HEK293T (cell line): ENCODE results near the gene KL.

Experiments
- CTCF ChIA-PET: fragments of 350-600 bp; formaldehyde crosslinking; extraction: SDS; loops from one replicate; lab custom pipeline; 2021; ENCODE audit warnings: antibody characterized with exemption, inconsistent platforms; lab: Yijun Ruan, JAX
- POLR2A ChIA-PET: fragments of 350-600 bp; formaldehyde crosslinking; extraction: SDS; loops from one replicate; lab custom pipeline; 2020; ENCODE audit warnings: antibody characterized with exemption, inconsistent platforms; lab: Yijun Ruan, JAX
- DNase-seq: peaks from one replicate; pipeline ENCODE4 v3.0.0; 2012; ENCODE audit warnings: mixed read lengths; ENCODE audit errors: extremely low spot score
- ARNT ChIP-seq: fragments of 450-650 bp; IDR thresholded peaks from 2 replicates; pipeline ENCODE4 v1.6.1; 2017; ENCODE audit warnings: mild to moderate bottlenecking
- BHLHE40 ChIP-seq: fragments of 450-650 bp; IDR thresholded peaks from 2 replicates; pipeline ENCODE4 v1.6.1; 2016; ENCODE audit warnings: mild to moderate bottlenecking, moderate library complexity, borderline replicate concordance
- CTBP1 ChIP-seq: fragments of 450-650 bp; IDR thresholded peaks from 2 replicates; pipeline ENCODE4 v1.6.1; 2016; ENCODE audit warnings: borderline replicate concordance
- ELF4 ChIP-seq: fragments of 450-650 bp; IDR thresholded peaks from 2 replicates; pipeline ENCODE4 v1.6.1; 2017; ENCODE audit warnings: antibody characterized with exemption
- FOXA1 ChIP-seq: fragments of 450-650 bp; IDR thresholded peaks from 2 replicates; pipeline ENCODE4 v1.6.1; 2016; ENCODE audit warnings: mild to moderate bottlenecking
- FOXK2 ChIP-seq: fragments of 450-650 bp; IDR thresholded peaks from 2 replicates; pipeline ENCODE4 v1.6.1; 2016; ENCODE audit warnings: mild to moderate bottlenecking
- FOXM1 ChIP-seq: fragments of 450-650 bp; IDR thresholded peaks from 2 replicates; pipeline ENCODE4 v1.6.1; 2017; ENCODE audit warnings: mild to moderate bottlenecking, borderline replicate concordance
- HDGF ChIP-seq: fragments of 450-650 bp; IDR thresholded peaks from 2 replicates; pipeline ENCODE4 v1.6.1; 2017; ENCODE audit warnings: antibody characterized with exemption, borderline replicate concordance
- L3MBTL2 ChIP-seq: fragments of 450-650 bp; conservative IDR thresholded peaks from 2 replicates; pipeline ENCODE4 v1.6.1; 2016; ENCODE audit warnings: mild to moderate bottlenecking
- LEF1 ChIP-seq: fragments of 450-650 bp; IDR thresholded peaks from 2 replicates; pipeline ENCODE4 v1.6.1; 2017; ENCODE audit warnings: mild to moderate bottlenecking, borderline replicate concordance
- NFRKB ChIP-seq: fragments of 450-650 bp; IDR thresholded peaks from 2 replicates; pipeline ENCODE4 v1.6.1; 2016; ENCODE audit warnings: mild to moderate bottlenecking, moderate library complexity
- PKNOX1 ChIP-seq: fragments of 450-650 bp; IDR thresholded peaks from 2 replicates; pipeline ENCODE4 v1.6.1; 2016
- SP1 ChIP-seq: fragments of 450-650 bp; IDR thresholded peaks from 2 replicates; pipeline ENCODE4 v1.6.1; 2017
- SUZ12 ChIP-seq: fragments of 450-650 bp; IDR thresholded peaks from 2 replicates; pipeline ENCODE4 v1.6.1; 2016; ENCODE audit warnings: mild to moderate bottlenecking
- TARDBP ChIP-seq: fragments of 450-650 bp; IDR thresholded peaks from 2 replicates; pipeline ENCODE4 v1.6.1; 2016
- ZNF384 ChIP-seq: fragments of 450-650 bp; IDR thresholded peaks from 2 replicates; pipeline ENCODE4 v1.6.1; 2016

KL gene

GRCh38 chr13:33060815-33061214 is 44.6 kb downstream of the KL start:
- ChIA-PET CTCF (no interaction called here), POLR2A (no interaction called here)
- TF ChIP-seq ELF4 (no peak), L3MBTL2 (no peak), FOXM1 (no peak)
- no peak for DNase-seq

GRCh38 chr13:33066329-33066728 is 50.1 kb downstream of the KL start:
- ChIA-PET CTCF (no interaction called here), POLR2A (no interaction called here)
- TF ChIP-seq BHLHE40 (no peak), ARNT (no peak), ZNF384 (no peak), FOXK2 (no peak), FOXM1 (no peak), HDGF (no peak), PKNOX1 (no peak), NFRKB (no peak), TARDBP (no peak), SP1 (no peak), L3MBTL2 (no peak), ELF4 (no peak), CTBP1 (no peak), SUZ12 (no peak), FOXA1 (no peak), LEF1 (no peak)
- DNase-seq: no peak

- TF ChIP-seq ELF4: no peak
- no peak for TF ChIP-seq ARNT
- no peak for TF ChIP-seq SUZ12
- no peak for TF ChIP-seq FOXK2
- TF ChIP-seq FOXA1: no peak
- no peak for TF ChIP-seq HDGF
- TF ChIP-seq FOXM1: no peak
- no peak for TF ChIP-seq SP1
- TF ChIP-seq BHLHE40: no peak
- TF ChIP-seq LEF1: no peak
- TF ChIP-seq PKNOX1: no peak
- TF ChIP-seq NFRKB: no peak
- no peak for TF ChIP-seq CTBP1
- TF ChIP-seq L3MBTL2: no peak
- TF ChIP-seq ZNF384: no peak
- TF ChIP-seq TARDBP: no peak
- CTCF ChIA-PET: interaction anchor here (0.6 to 0.7 kb wide), 2 partner anchors 136 to 1798 kb away, joined by 3 read pairs; no protein-coding TSS in a partner anchor
- POLR2A ChIA-PET: no interaction called here
- DNase-seq: no peak
Observed at GRCh38 chr13:33069365-33069764, 53.1 kb downstream of the KL start.

GRCh38 chr13:33070713-33071112 is 54.5 kb downstream of the KL start:
- TF ChIP-seq ZNF384 (no peak), ELF4 (no peak), SP1 (no peak), FOXA1 (no peak), FOXM1 (no peak), PKNOX1 (no peak), HDGF (no peak), CTBP1 (no peak)
- ChIA-PET POLR2A (no interaction called here), CTCF (no interaction called here)
- no peak for DNase-seq

- POLR2A ChIA-PET: no interaction called here
- DNase-seq: no peak
- TF ChIP-seq LEF1 (no peak), TARDBP (no peak), ZNF384 (no peak), SUZ12 (no peak), FOXK2 (no peak), CTBP1 (no peak), SP1 (no peak), HDGF (no peak), FOXM1 (no peak), FOXA1 (no peak), NFRKB (no peak), BHLHE40 (no peak), L3MBTL2 (no peak), ELF4 (no peak), ARNT (no peak)
- CTCF ChIA-PET: no interaction called here
Observed at GRCh38 chr13:33072282-33072681, 56.1 kb downstream of the KL start.

- POLR2A ChIA-PET: no interaction called here
- DNase-seq: no peak
- CTCF ChIA-PET: no interaction called here
- TF ChIP-seq L3MBTL2 (no peak), FOXM1 (no peak), FOXK2 (no peak), TARDBP (no peak), PKNOX1 (no peak), BHLHE40 (no peak), LEF1 (no peak), CTBP1 (no peak), NFRKB (no peak), HDGF (no peak)
Observed at GRCh38 chr13:33072759-33073158, 56.5 kb downstream of the KL start.
